ENCODE results near the gene SPHKAP. TPM values are rescaled to one million over a fixed set of nuclear protein-coding genes. Genes with fewer than 3 reads are reported as not detected.

Gene SPHKAP
- total RNA-seq, 4 donors from 2014 or later: not detected

GRCh38 chr2:228105526-228106250, 75.8 kb downstream of the SPHKAP start:
- Histone ChIP-seq H3K27me3 (no peaks in the 10 kb centered on the region), H3K27ac (no peak overlapping the region), H3K4me1 (no peaks in the 10 kb centered on the region), H3K9me3 (no peaks in the 10 kb centered on the region), H3K4me3 (no peak overlapping the region), H3K36me3 (no peaks in the 10 kb centered on the region)
- no peak for DNase-seq
- TF ChIP-seq POLR2A (IDR thresholded peaks at IDR 0.05): no peak
- TF ChIP-seq CTCF (IDR thresholded peaks at IDR 0.05): no peak

- DNase-seq: no peak
- H3K9me3 ChIP-seq: no peaks in the 10 kb centered on the region
- no peaks in the 10 kb centered on the region for H3K4me1 ChIP-seq
- no peak overlapping the region for H3K4me3 ChIP-seq
- no peak for TF ChIP-seq CTCF (IDR thresholded peaks at IDR 0.05)
- no peak for TF ChIP-seq POLR2A (IDR thresholded peaks at IDR 0.05)
- no peaks in the 10 kb centered on the region for H3K27me3 ChIP-seq
- no peak overlapping the region for H3K27ac ChIP-seq
- no peaks in the 10 kb centered on the region for H3K36me3 ChIP-seq
Observed at GRCh38 chr2:228104215-228104614, 77.3 kb downstream of the SPHKAP start.

DNA sequence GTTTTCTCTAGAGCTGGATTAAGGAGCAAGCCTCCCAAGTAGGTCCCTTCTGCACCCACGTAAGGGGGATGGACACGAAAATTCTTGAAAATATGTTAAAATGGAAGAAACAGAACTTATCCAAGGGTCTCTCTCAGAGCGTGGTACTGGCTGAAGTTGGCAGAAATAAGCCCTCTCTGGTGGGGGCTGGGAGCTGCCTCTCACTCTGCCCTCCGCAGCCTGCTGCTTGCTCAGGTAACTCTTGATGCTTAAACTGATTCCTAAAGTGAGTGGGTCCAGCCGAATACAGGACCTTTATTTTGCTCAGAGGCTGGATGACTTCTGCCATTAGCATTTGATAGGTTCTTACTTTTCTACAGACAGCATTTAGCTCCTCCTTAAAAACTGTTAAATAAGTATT, 78.1 kb downstream of the SPHKAP start:
- no peaks in the 10 kb centered on the region for H3K36me3 ChIP-seq
- TF ChIP-seq POLR2A (IDR thresholded peaks at IDR 0.05) (no peak), CTCF (IDR thresholded peaks at IDR 0.05) (no peak)
- no peaks in the 10 kb centered on the region for H3K9me3 ChIP-seq
- no peak overlapping the region for H3K27ac ChIP-seq
- no peak for DNase-seq
- H3K4me1 ChIP-seq: no peaks in the 10 kb centered on the region
- H3K4me3 ChIP-seq: no peak overlapping the region
- H3K27me3 ChIP-seq: no peaks in the 10 kb centered on the region

GRCh38 chr2:228102949-228103348, 78.5 kb downstream of the SPHKAP start:
- Histone ChIP-seq H3K36me3 (no peaks in the 10 kb centered on the region), H3K4me1 (no peaks in the 10 kb centered on the region), H3K9me3 (no peaks in the 10 kb centered on the region), H3K4me3 (no peak overlapping the region), H3K27ac (no peak overlapping the region), H3K27me3 (no peaks in the 10 kb centered on the region)
- no peak for DNase-seq
- no peak for TF ChIP-seq CTCF (IDR thresholded peaks at IDR 0.05)
- no peak for TF ChIP-seq POLR2A (IDR thresholded peaks at IDR 0.05)

GRCh38 chr2:228094377-228094921, 87.0 kb downstream of the SPHKAP start:
- H3K4me3 ChIP-seq: no peak overlapping the region
- H3K27me3 ChIP-seq: no peaks in the 10 kb centered on the region
- peaks cover 0 to under 1% (median 0%) of the 10 kb centered on the region in 4 donors for H3K9me3 ChIP-seq
- H3K4me1 ChIP-seq: no peaks in the 10 kb centered on the region
- no peak for DNase-seq
- no peak overlapping the region for H3K27ac ChIP-seq
- no peak for TF ChIP-seq POLR2A (IDR thresholded peaks at IDR 0.05)
- no peak for TF ChIP-seq CTCF (IDR thresholded peaks at IDR 0.05)
- no peaks in the 10 kb centered on the region for H3K36me3 ChIP-seq

Data from Peyer's patch (tissue), 4 donors.